ENCODE measurements around the gene AK9.

AK9 gene

GRCh38 chr6:109644131-109644530, 46.9 kb downstream of the AK9 start:
- Histone ChIP-seq H3K9me2 (ENCODE audit: low read depth, low read length) (no peaks in the 10 kb centered on the region), H2AFZ (ENCODE audit: low read length) (no peak overlapping the region), H4K20me1 (ENCODE audit: insufficient read depth, low read length) (no peaks in the 10 kb centered on the region), H3K9ac (ENCODE audit: low read length) (no peak overlapping the region), H3F3A (ENCODE audit: insufficient read depth, low read length) (no peaks in the 10 kb centered on the region), H3K36me3 (ENCODE audit: insufficient read depth, low read length) (no peaks in the 10 kb centered on the region), H3K27me3 (ENCODE audit: insufficient read depth, low read length) (no peaks in the 10 kb centered on the region), H3K9me3 (ENCODE audit: low read length) (no peaks in the 10 kb centered on the region), H3K27ac (ENCODE audit: low read depth, low read length, poor library complexity, severe bottlenecking) (no peak overlapping the region), H3K4me2 (ENCODE audit: low read length) (no peak overlapping the region), H3K79me2 (ENCODE audit: insufficient read depth, low read length) (no peaks in the 10 kb centered on the region), H3K4me3 (ENCODE audit: low read depth, low read length, poor library complexity, severe bottlenecking) (no peak overlapping the region), H3K4me1 (ENCODE audit: insufficient read depth, low read length, severe bottlenecking) (no peaks in the 10 kb centered on the region)
- no peak for TF ChIP-seq CTCF (IDR thresholded peaks at IDR 0.05; ENCODE audit: low read length)

- no peaks in the 10 kb centered on the region for H3K79me2 ChIP-seq (ENCODE audit: insufficient read depth, low read length)
- TF ChIP-seq CTCF (IDR thresholded peaks at IDR 0.05; ENCODE audit: low read length): no peak
- no peak for TF ChIP-seq EZH2 (IDR thresholded peaks at IDR 0.05; ENCODE audit: borderline replicate concordance, low read length)
- H3K9me3 ChIP-seq (ENCODE audit: low read length): no peaks in the 10 kb centered on the region
- H3K4me3 ChIP-seq (ENCODE audit: low read depth, low read length, poor library complexity, severe bottlenecking): no peak overlapping the region
- no peaks in the 10 kb centered on the region for H3K27me3 ChIP-seq (ENCODE audit: insufficient read depth, low read length)
- no peaks in the 10 kb centered on the region for H4K20me1 ChIP-seq (ENCODE audit: insufficient read depth, low read length)
- H3K9me2 ChIP-seq (ENCODE audit: low read depth, low read length): no peaks in the 10 kb centered on the region
- no peak overlapping the region for H3K27ac ChIP-seq (ENCODE audit: low read depth, low read length, poor library complexity, severe bottlenecking)
- peaks cover 7% of the 10 kb centered on the region for H3K4me1 ChIP-seq (ENCODE audit: insufficient read depth, low read length, severe bottlenecking)
- no peak overlapping the region for H3K4me2 ChIP-seq (ENCODE audit: low read length)
- H3K9ac ChIP-seq (ENCODE audit: low read length): no peak overlapping the region
- no peaks in the 10 kb centered on the region for H3K36me3 ChIP-seq (ENCODE audit: insufficient read depth, low read length)
- no peaks in the 10 kb centered on the region for H3F3A ChIP-seq (ENCODE audit: insufficient read depth, low read length)
- H2AFZ ChIP-seq (ENCODE audit: low read length): no peak overlapping the region
Observed at GRCh38 chr6:109632405-109632804, 58.6 kb downstream of the AK9 start.

DNA sequence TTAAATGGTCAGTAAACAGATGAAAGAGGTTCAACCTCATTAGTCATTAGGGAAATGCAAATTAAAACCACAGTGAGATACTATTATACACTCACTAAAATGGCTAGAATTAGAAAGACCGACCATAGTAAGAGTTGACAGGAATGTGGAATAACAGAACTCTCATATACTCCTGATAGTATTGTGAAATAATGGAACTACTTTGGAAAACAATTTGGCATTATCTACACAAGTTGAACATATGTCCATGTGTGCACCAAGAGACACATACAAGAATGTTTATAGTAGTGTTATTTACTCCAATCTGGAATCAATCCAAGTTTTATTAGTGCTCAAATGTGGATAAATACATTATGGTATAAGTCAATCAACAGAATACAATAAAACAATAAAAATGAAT, 59.6 kb downstream of the AK9 start:
- no peaks in the 10 kb centered on the region for H3K9me2 ChIP-seq (ENCODE audit: low read depth, low read length)
- H3K27me3 ChIP-seq (ENCODE audit: insufficient read depth, low read length): no peaks in the 10 kb centered on the region
- no peak overlapping the region for H2AFZ ChIP-seq (ENCODE audit: low read length)
- H3K4me3 ChIP-seq (ENCODE audit: low read depth, low read length, poor library complexity, severe bottlenecking): no peak overlapping the region
- H3K79me2 ChIP-seq (ENCODE audit: insufficient read depth, low read length): no peaks in the 10 kb centered on the region
- no peaks in the 10 kb centered on the region for H3K9me3 ChIP-seq (ENCODE audit: low read length)
- H3K9ac ChIP-seq (ENCODE audit: low read length): no peak overlapping the region
- H3K27ac ChIP-seq (ENCODE audit: low read depth, low read length, poor library complexity, severe bottlenecking): no peak overlapping the region
- TF ChIP-seq CTCF (IDR thresholded peaks at IDR 0.05; ENCODE audit: low read length): no peak
- no peak for TF ChIP-seq EZH2 (IDR thresholded peaks at IDR 0.05; ENCODE audit: borderline replicate concordance, low read length)
- peaks cover 7% of the 10 kb centered on the region for H3K4me1 ChIP-seq (ENCODE audit: insufficient read depth, low read length, severe bottlenecking)
- H3F3A ChIP-seq (ENCODE audit: insufficient read depth, low read length): no peaks in the 10 kb centered on the region
- no peak overlapping the region for H3K4me2 ChIP-seq (ENCODE audit: low read length)
- H3K36me3 ChIP-seq (ENCODE audit: insufficient read depth, low read length): no peaks in the 10 kb centered on the region
- no peaks in the 10 kb centered on the region for H4K20me1 ChIP-seq (ENCODE audit: insufficient read depth, low read length)
